H1 (cell line): ENCODE measurements around the gene SUOX. TPM values are rescaled to one million over a fixed set of nuclear protein-coding genes. Genes with fewer than 3 reads are reported as not detected.

ENCODE experiments used
- BACH1 ChIP-seq: IDR thresholded peaks from 2 replicates; pipeline ENCODE4 v1.6.1; 2012; ENCODE audit warnings: low read length, improper control_type of control experiment
- BRCA1 ChIP-seq: IDR thresholded peaks from 2 replicates; pipeline ENCODE4 v1.6.1; 2012; ENCODE audit warnings: low read depth, low read length, improper control_type of control experiment
- CEBPB ChIP-seq: IDR thresholded peaks from 2 replicates; pipeline ENCODE4 v1.6.1; 2012; ENCODE audit warnings: low read depth, low read length
- CHD7 ChIP-seq: fragments of 300-600 bp; sonication (generic); IDR thresholded peaks from 2 replicates; pipeline ENCODE4 v1.7.1; 2012; ENCODE audit warnings: low read length, moderate library complexity, mild to moderate bottlenecking, inconsistent platforms; ENCODE audit not compliant: insufficient replicate concordance
- CTCF ChIP-seq, 3 experiments: IDR thresholded peaks; 1 replicate in 2 of 3; 2 replicates in 1 of 3; pipeline versions ENCODE4 v1.5.1 to v1.6.1; 2011; ENCODE audit warnings: low read length in 3 of 3, mild to moderate bottlenecking in 3 of 3, inconsistent platforms in 2 of 3, low read depth in 1 of 3, moderate library complexity in 1 of 3; ENCODE audit not compliant: insufficient read depth in 1 of 3; ENCODE audit errors: control extremely low read depth in 1 of 3
- E2F6 ChIP-seq: IDR thresholded peaks from 2 replicates; pipeline ENCODE4 v1.6.1; 2012; ENCODE audit warnings: inconsistent platforms
- KDM5A ChIP-seq: fragments of 200-600 bp; IDR thresholded peaks from 2 replicates; pipeline ENCODE4 v1.7.1; 2012; ENCODE audit warnings: mild to moderate bottlenecking, low read length, inconsistent platforms, mixed read lengths
- POLR2AphosphoS5 ChIP-seq: IDR thresholded peaks from 2 replicates; pipeline ENCODE4 v1.6.1; 2011; ENCODE audit warnings: low read depth, low read length
- YY1 ChIP-seq: IDR thresholded peaks from 2 replicates; pipeline ENCODE4 v1.6.1; 2011; ENCODE audit warnings: low read depth, mild to moderate bottlenecking, low read length
- polyA plus RNA-seq, 7 experiments: library from polyadenylated mRNA; depleted of rRNA in 3 of 7; stranded (reverse) in 5 of 7; unstranded in 2 of 7; fragments of >200 nt in 5 of 7; fragments of 200-250 nt in 2 of 7; gene quantifications; 1 replicate in 5 of 7; 2 replicates in 1 of 7; 4 replicates in 1 of 7; pipeline versions ENCODE4 v1.2.1 to v1.2.3, GENCODE V29; 2011 to 2013; ENCODE audit warnings: missing spikeins in 2 of 7, mixed read lengths in 2 of 7
- total RNA-seq: library from RNA; stranded (reverse); fragmentation: NEBNext Ultra II Directional; extraction: Animal tissue kit (Norgen Biotek cat#: 25700); gene quantifications from 2 replicates; pipeline ENCODE4 v1.2.1, GENCODE V29; 2021

Gene SUOX
- total and polyA plus RNA-seq, 2 of the 8 experiments (the other 6 are each of a cell fraction or from before 2014, with no cell fraction given), result 22.5 to 31.3 TPM

GRCh38 chr12:55955344-55955743, 41.7 kb upstream of the SUOX start (continued):
- TF ChIP-seq CHD7 (no peak), BRCA1 (no peak), BACH1 (no peak), CEBPB (no peak), E2F6 (no peak), KDM5A (no peak), CTCF (IDR thresholded peaks at IDR 0.05; ENCODE audit: control extremely low read depth in 1 of 3, insufficient read depth in 1 of 3, low read depth in 1 of 3, low read length in 3 of 3) (no peak), POLR2AphosphoS5 (no peak), YY1 (no peak)
